Lower leg skin (tissue), 4 donors: ENCODE data around the gene RTL1. TPM values are rescaled to one million over a fixed set of nuclear protein-coding genes. Genes with fewer than 3 reads are reported as not detected.

ENCODE experiments used
- DNase-seq, 2 donors: peaks; one replicate each; pipeline ENCODE4 v3.0.0-alpha.2; 2019; ENCODE audit warnings: low spot score in 2 of 2
- H3K4me3 ChIP-seq: fragments of 200-600 bp; sonication (generic); 2 replicates; pipeline ENCODE4 v1.5.1; 2017; ENCODE audit warnings: mild to moderate bottlenecking, low read depth; ENCODE audit not compliant: poor library complexity, severe bottlenecking
- POLR2A ChIP-seq, 2 donors: fragments of 450-650 bp; IDR thresholded peaks; one replicate each; pipeline ENCODE4 v1.6.1; 2016 to 2017; ENCODE audit warnings: antibody characterized with exemption in 2 of 2, mild to moderate bottlenecking in 1 of 2, moderate library complexity in 1 of 2
- WGBS, 2 donors: methylation state at CpG; one replicate each; pipeline ENCODE4 v1.1.5; 2018; 5-methylcytosine and 5-hydroxymethylcytosine counted together
- intact Hi-C: fragments of 100-400 bp; cut with DNase I; formaldehyde crosslinking; loops from one replicate; pipeline ENCODE4 v1.15.0; 2023; ENCODE audit warnings: low total_unique reads
- total RNA-seq, 4 donors: library from RNA; depleted of rRNA; stranded (reverse); fragments of >200 nt; gene quantifications; one replicate each; pipeline ENCODE4 v1.1.0, GENCODE V29; 2016
- TF ChIP-seq, protein P1 (sequence below), 3 donors: fragments of 450-650 bp; IDR thresholded peaks; one replicate each; pipeline ENCODE4 v1.5.1; 2016; ENCODE audit warnings: antibody characterized with exemption in 3 of 3, mild to moderate bottlenecking in 3 of 3, moderate library complexity in 2 of 3

RTL1 gene
- total RNA-seq, 4 donors from 2014 or later: not detected

DNA sequence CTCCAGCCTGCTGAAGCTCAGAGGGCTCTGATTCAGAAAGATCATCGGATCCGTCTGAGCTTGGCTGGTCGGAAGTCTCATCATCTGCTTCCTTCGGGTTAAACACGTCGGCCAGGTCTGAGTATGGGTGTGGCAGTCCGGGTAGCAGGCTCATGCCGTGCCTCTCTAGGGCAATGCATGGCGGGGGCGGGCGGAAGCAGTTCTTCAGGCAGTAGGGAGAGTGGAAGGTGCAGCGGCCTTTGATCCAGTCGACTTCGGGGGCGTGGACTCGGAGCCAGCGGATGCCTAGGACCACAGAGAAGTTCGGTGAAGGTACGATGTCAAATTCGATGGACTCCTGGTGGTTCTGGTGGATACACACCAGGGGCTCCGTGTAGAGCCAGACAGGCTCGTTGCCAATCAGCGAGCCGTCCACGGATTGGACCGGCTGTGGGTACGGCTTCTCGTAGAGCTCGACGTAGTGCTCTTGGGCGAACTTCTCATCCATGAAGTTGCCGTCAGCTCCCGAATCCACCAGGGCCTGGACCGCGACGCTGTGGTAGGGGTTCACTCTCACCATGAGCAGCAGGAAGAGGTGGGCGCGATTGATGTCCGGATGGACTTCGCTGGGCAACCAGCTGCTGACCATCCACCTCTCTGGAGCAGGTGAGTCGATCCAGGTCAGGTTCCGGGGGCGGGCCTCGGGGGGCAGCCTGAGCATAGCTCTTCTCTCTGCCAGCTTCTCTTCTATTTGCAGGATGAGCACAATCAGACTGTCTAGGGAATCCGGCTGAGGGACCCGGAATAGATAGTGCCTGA is 20.3 kb downstream of the RTL1 start:
- H3K4me3 ChIP-seq: no peak overlapping the region
- intact Hi-C loops: no loop called here
- no peak for DNase-seq
- TF ChIP-seq, protein P1, sequence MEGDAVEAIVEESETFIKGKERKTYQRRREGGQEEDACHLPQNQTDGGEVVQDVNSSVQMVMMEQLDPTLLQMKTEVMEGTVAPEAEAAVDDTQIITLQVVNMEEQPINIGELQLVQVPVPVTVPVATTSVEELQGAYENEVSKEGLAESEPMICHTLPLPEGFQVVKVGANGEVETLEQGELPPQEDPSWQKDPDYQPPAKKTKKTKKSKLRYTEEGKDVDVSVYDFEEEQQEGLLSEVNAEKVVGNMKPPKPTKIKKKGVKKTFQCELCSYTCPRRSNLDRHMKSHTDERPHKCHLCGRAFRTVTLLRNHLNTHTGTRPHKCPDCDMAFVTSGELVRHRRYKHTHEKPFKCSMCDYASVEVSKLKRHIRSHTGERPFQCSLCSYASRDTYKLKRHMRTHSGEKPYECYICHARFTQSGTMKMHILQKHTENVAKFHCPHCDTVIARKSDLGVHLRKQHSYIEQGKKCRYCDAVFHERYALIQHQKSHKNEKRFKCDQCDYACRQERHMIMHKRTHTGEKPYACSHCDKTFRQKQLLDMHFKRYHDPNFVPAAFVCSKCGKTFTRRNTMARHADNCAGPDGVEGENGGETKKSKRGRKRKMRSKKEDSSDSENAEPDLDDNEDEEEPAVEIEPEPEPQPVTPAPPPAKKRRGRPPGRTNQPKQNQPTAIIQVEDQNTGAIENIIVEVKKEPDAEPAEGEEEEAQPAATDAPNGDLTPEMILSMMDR (IDR thresholded peaks at IDR 0.05): no peak
- TF ChIP-seq POLR2A (IDR thresholded peaks at IDR 0.05): no peak
- 92 to 95% methylated on average over 46 of the region's 46 CpGs for WGBS, 2 donors

DNA sequence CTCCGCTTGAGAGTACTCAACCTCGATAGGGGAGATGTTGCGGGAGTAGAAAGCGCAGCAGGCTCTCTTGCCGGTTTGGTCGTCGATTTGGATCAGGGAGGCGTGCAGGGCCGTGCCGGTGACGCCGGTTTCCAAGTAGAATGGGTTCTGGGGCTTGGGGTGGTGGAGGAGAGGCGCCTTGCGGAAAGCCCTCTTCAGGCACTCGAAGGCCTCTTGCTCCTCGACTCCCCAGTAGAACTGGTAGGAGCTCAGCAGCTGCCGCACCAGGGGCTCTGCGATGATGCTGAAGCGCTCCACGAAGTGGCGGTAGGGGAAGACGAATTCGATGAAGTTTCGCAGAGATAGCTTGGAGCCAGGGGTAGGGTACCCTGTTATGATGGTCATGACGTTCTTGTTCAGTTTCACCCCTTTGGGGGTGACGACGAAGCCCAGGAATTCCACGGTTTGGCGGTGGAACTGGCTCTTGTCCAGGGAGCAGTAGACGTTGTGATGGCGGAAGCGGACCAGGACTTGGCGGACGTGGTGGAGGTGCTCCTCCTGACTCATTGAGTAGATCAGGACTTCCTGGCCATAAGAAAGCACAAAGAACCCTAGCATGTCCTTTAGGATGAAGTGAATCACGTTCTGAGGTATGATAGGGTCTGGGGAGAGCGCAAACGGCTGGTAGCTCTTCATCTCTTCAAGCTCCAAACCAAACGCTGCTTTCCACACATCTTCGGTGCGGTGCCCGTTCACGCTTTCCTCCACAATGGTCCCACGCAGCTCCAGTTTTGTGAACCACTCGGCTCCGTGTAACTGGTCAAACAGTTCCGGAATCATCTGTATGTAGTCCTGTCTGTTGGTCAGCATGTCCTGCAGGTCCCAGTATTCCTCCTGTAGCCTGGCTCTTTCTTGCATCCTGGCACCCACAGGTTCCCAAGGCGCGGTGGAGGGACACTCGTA is 21.2 kb downstream of the RTL1 start:
- no peak for DNase-seq
- WGBS, 2 donors: 94 to 96% methylated on average over 49 of the region's 49 CpGs
- intact Hi-C loops: no loop called here
- H3K4me3 ChIP-seq: no peak overlapping the region
- no peak for TF ChIP-seq POLR2A (IDR thresholded peaks at IDR 0.05)
- TF ChIP-seq, protein P1 (IDR thresholded peaks at IDR 0.05): no peak

DNA sequence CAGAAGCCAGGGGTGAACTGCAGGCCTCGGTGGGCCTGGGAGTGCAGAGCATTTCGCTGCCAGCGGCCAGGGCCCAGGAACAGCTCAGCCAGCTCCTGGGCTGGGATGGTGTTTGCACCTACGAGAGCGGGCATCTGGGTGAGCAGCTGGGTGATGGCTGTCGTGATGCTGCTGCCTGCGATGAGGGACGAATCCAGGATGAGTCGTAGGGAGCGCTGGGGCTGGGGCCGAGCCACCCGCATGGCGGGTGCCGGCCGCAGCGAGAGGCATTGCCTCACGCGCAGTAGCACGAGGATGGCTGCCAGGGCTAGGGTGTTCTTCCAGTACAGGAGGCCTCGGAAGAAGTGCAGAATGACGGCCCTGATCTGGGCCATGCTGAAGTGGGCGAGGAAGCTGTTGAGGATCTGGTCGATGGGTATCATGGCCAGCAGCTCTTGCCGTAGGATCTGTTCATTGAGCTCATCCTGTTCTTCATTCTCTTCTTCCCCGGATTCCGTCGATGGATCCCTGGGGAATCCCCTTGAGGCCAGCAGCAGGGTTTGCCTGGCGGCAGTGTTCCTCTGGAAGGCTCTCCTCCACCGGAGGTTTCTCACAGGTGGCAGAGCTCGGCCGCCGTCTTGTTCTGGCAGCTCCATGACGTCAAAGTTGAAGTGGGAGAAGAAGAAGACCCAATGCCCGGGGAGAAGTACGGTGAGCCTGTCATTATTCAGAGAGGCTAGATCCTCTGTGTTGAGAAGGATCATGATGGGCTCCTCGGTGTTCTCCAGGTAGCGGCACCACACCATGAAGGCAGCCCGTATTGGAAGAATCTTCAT is 22.1 kb downstream of the RTL1 start:
- H3K4me3 ChIP-seq: no peak overlapping the region
- TF ChIP-seq, protein P1 (IDR thresholded peaks at IDR 0.05): no peak
- TF ChIP-seq POLR2A (IDR thresholded peaks at IDR 0.05): no peak
- 95% methylated on average over 38 of the region's 38 CpGs for WGBS, 2 donors
- intact Hi-C loops: no loop called here
- no peak for DNase-seq

DNA sequence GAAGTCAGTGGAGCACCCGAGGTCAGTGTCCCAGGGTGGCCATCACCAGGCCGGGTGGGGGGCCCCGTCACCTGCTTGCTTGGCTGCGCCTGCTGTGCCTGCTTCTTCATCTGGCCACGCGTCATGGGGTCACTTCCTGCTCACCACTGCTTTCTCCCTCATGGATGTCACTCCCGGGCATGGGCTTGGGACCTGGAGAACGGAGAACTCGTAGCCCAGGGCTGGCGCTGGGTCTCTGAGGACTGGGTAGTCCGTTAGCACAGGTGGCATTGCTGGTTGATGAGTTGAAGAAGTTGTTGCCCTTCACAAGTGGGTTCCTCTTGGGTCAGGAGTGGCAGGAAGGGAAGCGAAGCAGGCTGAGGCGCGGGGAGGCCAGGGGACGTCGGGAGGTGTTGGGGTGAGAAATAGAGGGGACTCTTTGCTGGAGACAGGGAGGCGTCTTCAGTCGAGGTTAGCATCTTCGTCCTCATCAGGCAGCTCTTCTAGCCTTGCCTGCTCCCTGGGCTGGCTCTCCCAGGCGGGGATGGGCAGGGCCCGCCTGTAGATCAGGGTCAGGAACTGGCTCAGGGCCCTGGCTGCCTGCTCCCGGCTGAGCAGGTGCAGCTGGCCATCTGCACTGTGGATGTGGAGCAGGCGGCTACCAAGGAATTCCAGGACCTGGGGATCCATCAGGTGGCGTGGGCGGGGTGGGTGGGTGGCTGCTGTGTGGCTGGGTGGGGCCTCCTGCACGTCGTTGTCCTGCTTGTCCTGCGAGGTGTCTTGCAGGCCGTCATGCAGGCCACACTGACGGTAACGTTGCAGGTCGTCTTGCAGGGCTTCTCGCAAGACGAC is 23.0 kb downstream of the RTL1 start:
- intact Hi-C loops: no loop called here
- no peak for DNase-seq
- no peak overlapping the region for H3K4me3 ChIP-seq
- WGBS, 2 donors: 89 to 93% methylated on average over 27 to 32 of the region's 34 CpGs
- TF ChIP-seq, protein P1 (IDR thresholded peaks at IDR 0.05): no peak
- no peak for TF ChIP-seq POLR2A (IDR thresholded peaks at IDR 0.05)

DNA sequence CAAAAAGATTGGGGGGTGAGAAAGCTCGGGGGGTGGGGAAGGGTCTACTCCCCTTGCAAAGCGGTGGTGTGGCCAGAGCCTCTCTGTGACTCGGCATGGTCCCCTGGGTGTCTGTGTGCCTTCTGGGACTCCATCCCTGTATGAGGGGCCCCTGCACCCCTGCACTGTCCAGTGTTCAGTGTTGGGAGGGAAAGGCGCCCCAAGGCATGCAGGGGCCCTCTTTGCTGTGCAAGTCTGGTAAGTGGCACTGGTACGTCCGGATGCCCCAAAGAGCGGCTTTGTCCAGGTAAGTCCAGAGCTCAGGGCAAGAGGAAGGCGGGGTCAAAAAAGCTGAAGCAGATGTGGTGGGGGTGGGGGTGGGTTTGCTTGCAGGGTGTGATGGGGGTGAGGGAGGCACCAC is 23.7 kb downstream of the RTL1 start:
- intact Hi-C loops: no loop called here
- H3K4me3 ChIP-seq: no peak overlapping the region
- TF ChIP-seq, protein P1 (IDR thresholded peaks at IDR 0.05): no peak
- no peak for TF ChIP-seq POLR2A (IDR thresholded peaks at IDR 0.05)
- WGBS, 2 donors: 81 to 84% methylated on average over 8 of the region's 8 CpGs
- no peak for DNase-seq
